UCSD-AML1 (cell line): ENCODE results near the gene EZH2.

Experiments
- DNase-seq: peaks from one replicate; lab custom pipeline; 2025; ENCODE audit not compliant: unreplicated experiment; lab: John Stamatoyannopoulos, UW

The EZH2 gene

DNA sequence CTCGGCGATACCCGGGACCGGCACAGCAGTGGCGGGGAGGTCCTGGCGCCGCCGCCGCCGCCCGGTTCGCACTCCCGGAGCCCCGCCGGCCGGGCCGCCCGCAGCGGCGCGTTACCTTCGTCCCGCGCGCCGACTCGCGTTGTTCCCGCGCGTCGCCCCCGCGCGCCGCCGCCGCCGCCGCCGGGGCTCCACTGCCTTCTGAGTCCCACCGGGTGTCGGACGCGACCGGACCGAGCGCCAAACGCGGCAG, at the start of gene EZH2:
TSS of gene EZH2 (minus strand) at position 243 of the 250 bp plus-strand sequence. CDS start 36,993 bp downstream, outside the sequence.
- no peak for DNase-seq

- no peak for DNase-seq
Observed at GRCh38 chr7:148931470-148931869, 47.4 kb upstream of the EZH2 start.

GRCh38 chr7:148930335-148930734, 46.2 kb upstream of the EZH2 start:
- DNase-seq, result no peak

DNA sequence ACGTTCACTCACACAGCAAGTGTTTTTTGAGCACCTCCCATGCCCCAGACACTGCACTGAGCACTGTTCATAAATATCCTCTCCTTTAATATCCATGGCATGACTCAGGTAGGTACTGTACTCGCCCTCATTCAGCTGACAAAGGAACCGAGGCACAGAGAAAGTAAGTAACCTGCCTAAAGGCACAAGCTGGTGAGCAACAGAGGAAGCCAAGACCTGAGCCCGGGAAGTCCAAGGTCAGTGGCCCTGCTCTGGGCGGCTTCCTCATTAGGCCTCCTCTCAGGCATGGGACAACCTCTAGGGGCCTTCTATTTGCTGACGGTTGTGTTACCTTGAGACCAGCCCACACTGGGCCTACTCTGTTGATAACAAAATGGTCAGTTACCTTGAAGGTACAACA, 45.1 kb upstream of the EZH2 start:
- DNase-seq, result no peak

DNA sequence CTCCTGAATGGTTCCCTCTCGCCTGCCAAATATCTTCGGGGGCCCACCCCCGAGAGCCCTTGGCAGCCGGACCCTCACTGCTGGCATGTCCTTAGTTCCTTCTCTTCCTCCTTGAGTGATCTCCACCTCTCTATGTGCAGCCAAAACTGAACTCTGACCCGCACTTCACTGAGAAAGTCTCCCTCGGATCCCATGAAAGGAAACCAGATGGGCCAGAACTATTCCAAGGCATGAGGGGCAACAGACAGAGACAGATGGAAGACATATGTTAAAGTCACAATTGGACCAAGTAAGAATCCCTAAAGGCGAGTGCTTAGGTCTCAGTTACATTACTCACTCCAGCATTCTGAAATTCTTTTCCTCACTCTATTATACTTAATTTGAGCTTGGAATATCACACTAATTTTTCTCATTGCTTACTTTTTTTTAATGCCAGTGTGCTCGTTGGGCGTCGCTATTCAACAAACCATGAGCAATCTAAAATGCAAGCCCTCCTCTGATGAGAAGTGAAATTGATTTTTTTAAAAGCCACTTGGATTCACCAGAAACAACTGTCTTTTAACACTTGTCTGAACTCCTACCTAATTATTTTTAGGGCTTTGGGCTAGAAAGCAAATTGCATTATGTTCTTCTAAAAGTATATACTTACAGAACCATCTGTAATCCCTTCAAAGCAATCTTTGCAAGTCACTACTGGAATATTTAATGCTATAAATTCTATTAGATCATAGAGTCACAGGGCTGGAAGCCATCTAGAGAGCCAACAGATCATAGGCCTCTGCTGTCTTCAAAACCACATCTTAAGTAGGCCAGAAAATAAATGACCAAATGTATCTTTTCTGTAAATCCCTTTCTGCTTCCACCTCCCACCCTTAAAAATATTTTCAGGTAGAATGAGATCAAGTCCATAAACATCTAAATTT, 43.3 kb upstream of the EZH2 start:
- DNase-seq, result no peak

GRCh38 chr7:148925836-148926235, 41.7 kb upstream of the EZH2 start:
- no peak for DNase-seq

DNA sequence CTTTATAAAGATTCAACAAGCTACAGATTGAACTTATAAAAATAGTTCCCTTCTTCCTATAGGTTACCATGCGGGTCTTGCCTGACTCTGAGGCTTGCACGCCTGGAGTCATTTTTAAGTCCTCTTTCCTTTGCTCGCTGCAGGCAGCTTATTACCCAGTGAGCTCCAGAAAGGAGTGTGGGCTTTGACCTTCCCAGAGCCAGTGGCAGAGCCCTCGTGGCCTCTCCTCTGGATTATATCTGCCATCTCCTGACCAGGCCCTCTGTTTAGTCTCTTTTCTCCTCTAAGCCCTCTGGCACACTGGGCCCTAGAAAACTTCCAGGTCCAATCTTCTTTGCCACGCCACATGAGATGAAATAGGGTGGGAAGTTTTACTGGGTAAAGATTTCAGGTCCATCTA, 39.9 kb upstream of the EZH2 start:
- no peak for DNase-seq

- no peak for DNase-seq
Observed at GRCh38 chr7:148921806-148922205, 37.7 kb upstream of the EZH2 start.

DNA sequence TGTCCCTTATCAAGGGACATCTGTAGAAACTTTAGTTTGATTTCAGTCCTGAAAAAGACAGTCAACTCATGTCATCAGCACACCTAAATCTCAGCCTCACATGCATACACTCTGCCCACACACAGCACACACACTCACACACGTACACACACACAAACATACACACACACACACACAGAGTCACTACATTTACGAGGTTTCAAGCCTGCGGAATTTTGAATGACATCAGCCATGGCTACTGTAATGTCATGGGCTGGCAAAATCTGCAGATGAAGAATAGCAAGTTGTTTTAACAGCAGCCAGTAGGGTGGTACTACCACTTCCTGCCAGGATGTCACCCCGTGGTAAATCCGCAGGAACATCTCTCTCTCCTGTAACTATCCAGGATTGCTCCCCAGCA, 37.1 kb upstream of the EZH2 start:
- DNase-seq, result no peak

DNA sequence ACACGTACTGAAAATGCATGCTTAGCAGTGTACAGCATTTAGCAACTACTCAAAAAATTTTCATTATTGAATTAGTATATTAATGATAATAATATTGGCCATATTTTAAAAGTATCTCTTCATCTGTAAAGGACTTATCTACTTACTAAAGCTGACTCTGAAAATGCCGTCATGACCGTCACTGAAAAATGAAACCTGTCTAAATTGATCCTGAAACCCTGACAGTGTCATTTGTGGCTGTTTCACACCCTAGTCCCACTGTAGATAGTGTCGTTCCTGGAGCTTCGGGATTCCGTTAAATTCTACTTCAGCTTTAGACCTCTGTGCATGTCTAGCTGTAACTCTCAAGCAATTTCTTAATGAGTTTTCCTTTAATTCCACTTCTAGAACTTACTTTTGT, 35.8 kb upstream of the EZH2 start:
- no peak for DNase-seq

GRCh38 chr7:148918058-148918596, 34.0 kb upstream of the EZH2 start:
- no peak for DNase-seq

DNA sequence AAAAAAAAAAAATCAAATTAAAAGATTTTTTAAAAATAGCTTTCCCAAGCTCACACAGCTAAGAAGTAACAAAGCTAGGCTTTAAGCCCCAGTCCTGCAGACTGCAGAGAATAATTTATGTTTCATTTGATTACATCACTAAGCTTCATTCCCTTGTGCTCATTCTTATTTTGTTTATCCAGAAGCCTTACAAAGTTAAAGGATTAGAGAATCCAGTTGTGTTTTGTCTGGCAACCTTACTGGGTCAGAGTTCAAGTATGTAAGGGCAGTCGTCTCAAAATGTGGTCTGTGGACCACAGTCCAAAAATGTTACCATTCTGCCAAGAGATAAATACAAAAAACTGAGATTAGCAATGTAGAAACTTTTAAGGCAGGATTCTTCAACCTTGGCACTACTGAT, 32.1 kb upstream of the EZH2 start:
- no peak for DNase-seq

GRCh38 chr7:148915211-148915610, 31.1 kb upstream of the EZH2 start:
- DNase-seq, result no peak

DNA sequence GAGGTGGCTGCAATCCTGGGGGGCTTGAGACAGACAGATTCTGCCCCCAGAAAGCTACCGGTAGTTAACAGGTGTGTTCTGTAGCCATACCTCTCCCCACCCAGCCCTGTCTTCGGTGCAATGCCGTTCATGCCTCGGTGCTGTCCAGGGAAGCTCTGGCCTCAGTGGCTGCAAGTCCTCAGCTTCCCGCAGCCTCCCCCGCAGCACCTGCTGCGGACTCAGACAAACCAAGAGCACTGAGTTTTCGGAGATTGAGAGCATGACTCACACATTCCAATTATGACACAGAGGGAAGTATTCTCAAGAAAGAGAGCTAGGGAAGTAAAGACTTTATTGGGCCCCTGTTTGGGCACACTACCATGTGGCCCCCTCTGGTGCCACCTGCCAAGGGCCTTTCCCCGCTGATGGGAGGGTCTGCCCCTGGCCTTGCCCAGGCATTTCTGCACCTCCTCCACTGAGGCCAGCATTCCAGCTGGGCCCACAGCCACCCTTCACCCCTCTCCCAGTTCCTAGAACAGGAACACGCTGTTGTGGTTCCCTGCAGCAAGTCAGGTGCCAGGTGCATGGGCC, 30.2 kb upstream of the EZH2 start:
- DNase-seq, result no peak

- DNase-seq, result no peak
Observed at GRCh38 chr7:148912758-148913541, 28.9 kb upstream of the EZH2 start.

DNA sequence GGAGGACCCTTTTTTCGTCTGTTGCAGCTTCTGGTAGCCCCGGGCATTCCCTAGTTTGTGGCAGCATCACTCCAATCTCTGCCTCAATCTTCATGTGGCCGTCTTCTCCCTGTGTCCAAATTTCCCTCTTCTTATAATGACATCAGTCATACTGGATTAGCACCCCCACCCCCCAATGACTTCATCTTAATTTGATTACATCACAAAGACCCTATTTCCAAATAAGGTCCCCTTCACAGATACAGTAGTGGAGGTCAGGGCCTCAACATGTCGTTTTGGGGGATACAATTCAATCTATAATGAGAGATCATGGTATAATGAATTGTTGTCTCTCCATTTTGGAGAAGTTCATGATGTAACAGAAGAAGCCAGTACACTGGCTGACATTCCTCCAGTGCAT, 28.1 kb upstream of the EZH2 start:
- no peak for DNase-seq

GRCh38 chr7:148911626-148912025, 27.5 kb upstream of the EZH2 start:
- no peak for DNase-seq

DNA sequence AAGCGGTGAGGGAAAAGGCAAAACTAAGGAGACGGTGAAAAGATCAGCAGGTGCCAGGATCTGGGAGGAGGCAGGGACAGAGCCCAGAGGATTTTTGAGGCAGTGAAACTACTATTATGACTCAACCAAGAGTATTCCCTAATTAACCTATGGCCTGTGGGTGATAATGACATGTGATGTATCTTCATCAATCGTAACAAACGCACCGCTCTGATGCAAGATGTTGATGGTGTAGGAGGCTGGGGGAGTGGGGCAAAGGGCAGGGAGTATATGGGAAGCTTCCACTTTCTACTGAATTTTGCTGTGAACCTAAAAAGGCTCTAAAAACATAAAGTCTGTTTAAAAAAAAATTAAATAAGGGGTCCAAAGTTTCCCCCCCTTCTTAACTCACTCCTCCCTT, 25.5 kb upstream of the EZH2 start:
- no peak for DNase-seq

DNA sequence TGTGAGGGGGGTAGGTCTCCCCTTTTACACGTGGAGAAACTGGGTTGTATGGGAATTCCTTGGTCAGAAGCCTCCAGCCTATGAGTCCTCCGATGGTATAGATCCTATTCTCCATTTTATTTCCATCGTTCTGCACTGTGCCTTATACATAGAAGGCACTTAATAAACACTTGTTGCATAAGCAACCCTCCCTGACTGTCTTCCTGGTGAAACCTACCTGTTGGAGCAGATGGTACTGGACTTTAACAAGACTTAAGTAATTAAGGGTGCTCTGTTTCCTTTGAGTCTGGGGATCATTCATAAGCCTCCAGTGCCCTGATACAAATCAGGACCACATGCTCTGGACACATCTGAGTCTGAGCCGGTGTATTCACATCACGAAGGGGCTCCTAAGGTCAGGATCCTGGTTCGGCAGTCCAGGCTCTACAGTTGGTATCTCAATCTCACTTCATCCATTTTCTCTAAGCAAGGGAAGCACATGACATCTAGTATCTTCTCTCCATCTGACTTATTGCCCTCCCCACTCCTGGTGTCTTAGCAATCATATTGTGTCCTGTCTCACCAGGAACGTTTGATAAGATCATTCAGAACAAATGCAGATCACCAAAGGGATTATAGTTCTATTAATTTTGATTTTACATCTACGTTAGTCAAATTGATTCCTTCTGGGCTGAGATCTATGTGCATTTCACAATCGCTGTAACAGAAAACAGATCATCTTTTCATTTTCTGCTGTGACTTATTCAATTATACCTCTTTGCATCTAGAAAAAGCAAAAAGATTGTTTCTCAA, 22.8 kb upstream of the EZH2 start:
- DNase-seq, result no peak

DNA sequence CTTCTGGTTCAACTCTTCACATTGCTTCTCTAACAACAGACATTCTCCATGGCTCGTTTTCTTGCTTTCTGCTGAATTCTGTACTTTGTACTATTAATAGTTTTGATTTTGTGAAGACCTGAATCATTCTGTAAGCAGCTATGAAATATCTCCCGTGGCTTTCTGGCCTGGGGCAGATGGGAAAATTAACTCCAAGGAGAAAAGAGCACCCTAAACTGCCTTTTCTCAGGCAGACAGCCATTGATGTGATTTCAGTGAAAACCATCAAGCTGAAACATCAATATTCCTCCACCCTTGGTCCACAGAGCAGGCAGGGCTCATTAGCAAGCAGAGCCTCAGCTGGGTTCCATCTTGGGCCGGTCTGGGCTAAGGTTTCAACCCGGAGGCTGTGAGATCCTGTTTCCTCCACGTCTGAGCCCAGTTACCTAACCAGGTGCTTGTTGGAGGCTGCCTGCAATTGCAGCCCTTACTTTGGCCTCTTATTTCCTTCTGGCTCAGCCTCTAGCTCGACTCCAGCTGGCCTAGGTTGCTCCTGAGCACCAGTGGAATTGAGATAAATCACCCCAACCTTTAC, 21.1 kb upstream of the EZH2 start:
- no peak for DNase-seq

DNA sequence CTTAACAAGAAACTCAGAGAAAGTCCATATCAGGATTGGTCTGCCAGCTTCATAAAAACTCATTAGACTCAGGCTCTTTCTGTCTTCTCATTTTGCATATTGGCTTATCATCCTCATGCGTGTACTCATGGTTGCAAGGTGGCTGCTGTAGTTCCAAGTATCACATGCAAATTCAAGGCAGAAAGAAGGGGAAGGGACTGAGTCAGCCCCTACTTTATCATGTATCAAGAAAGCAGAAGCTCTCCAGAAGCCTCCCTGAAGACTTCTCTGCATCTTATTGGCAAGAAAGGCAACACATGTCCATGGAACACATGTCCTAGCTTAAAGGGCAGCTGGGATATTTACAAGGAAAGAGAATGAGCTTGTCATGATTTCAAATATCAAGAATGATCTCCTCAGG, 19.4 kb upstream of the EZH2 start:
- no peak for DNase-seq
